ENCODE results near the gene IL17RD.

DNA sequence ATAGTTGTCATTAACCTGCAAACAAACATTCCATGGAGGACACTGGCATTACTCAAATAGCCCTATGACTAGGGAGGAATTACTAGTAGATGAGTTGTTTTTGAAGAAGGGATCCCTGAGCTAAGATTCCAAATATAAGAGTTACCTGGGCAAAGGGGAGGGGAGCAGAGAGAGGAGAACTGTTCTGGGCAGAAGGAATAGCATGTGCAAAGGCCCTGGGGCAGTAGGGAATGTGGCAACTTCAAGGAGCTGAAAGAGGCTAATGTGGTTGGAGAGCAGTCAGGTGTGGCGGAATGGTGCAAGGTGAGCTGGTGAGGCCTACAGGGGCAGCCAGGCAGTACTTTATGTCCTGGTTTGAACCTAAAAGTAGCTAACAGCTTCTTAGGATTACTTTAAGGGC is 5.8 kb upstream of the IL17RD start:
- no peak for TF ChIP-seq EZH2phosphoT487 (IDR thresholded peaks at IDR 0.05; ENCODE audit: borderline replicate concordance, low read length)
- TF ChIP-seq, protein P1, sequence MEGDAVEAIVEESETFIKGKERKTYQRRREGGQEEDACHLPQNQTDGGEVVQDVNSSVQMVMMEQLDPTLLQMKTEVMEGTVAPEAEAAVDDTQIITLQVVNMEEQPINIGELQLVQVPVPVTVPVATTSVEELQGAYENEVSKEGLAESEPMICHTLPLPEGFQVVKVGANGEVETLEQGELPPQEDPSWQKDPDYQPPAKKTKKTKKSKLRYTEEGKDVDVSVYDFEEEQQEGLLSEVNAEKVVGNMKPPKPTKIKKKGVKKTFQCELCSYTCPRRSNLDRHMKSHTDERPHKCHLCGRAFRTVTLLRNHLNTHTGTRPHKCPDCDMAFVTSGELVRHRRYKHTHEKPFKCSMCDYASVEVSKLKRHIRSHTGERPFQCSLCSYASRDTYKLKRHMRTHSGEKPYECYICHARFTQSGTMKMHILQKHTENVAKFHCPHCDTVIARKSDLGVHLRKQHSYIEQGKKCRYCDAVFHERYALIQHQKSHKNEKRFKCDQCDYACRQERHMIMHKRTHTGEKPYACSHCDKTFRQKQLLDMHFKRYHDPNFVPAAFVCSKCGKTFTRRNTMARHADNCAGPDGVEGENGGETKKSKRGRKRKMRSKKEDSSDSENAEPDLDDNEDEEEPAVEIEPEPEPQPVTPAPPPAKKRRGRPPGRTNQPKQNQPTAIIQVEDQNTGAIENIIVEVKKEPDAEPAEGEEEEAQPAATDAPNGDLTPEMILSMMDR (IDR thresholded peaks at IDR 0.05; ENCODE audit: low read depth, low read length, poor library complexity, severe bottlenecking), result no peak
